ENCODE results near the gene MBTPS1.
"Not testable (repeated sequence)": the region's sequence is repeated elsewhere in the genome, so short reads cannot be mapped to it uniquely, and the experiment has no call there.

MBTPS1 gene

DNA sequence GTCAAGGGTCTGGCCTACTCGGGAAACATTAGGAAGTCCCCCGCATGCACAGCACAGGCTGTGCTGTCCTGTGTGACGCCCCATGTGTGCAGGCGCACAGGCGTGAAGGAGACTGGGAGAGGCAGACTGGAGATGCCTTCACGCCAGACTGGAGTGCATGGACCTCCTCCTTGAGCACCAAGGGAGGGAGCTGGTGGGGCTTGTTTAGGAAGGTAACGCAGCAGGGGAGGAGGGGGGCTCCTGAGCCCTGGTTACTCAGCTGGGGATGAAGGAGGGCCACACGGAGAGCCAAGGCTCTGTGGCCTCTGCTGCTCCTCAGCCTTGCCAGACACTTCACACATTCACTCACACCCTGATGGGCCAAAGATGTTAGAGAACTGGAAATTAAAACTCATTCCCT is 20.5 kb upstream of the MBTPS1 start:
- DNase-seq (ENCODE audit: low spot score) = no peak

DNA sequence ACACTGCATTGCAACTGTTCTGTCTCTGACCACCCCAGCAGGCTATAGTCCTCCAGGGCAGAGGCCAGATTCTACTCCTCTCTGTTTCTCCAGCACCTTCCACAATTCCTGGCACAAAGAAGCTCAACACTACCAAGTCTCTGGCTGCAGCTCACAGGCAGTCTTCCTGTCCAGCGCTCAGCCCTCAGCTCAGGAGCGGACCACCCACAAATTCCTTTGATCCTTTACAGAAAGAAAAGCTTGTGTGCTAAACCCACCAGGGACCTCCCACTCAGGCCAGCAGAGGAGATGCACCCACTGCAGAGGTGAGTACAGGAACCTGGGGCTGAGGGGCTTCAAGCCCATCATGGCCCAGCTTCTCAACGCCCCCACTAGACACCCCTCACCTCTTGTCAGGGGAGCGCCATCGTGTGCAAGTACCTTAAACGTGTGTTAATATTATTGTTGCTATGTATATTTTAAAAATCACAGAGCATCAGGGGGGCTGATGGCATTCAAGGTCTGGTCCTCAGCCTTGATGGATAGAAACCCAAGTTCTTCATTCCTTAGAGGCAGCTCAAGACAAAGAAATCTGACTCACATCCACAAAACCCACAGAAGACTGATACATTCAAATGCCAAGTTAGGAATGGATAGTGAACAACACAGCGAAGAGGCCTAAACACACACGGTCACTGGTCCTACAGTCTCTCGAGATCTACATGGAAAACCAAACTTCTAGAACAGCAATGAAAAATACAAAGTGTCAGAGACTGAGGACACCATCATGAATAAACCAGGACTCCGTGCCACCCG is 19.8 kb upstream of the MBTPS1 start:
- no peak for DNase-seq (ENCODE audit: low spot score)

- no peak for DNase-seq (ENCODE audit: low spot score)
These were observed 16.0 kb upstream of the MBTPS1 start for GRCh38 chr16:84132527-84133285.

GRCh38 chr16:84131117-84131516 is 14.4 kb upstream of the MBTPS1 start:
- no peak for DNase-seq (ENCODE audit: low spot score)

DNA sequence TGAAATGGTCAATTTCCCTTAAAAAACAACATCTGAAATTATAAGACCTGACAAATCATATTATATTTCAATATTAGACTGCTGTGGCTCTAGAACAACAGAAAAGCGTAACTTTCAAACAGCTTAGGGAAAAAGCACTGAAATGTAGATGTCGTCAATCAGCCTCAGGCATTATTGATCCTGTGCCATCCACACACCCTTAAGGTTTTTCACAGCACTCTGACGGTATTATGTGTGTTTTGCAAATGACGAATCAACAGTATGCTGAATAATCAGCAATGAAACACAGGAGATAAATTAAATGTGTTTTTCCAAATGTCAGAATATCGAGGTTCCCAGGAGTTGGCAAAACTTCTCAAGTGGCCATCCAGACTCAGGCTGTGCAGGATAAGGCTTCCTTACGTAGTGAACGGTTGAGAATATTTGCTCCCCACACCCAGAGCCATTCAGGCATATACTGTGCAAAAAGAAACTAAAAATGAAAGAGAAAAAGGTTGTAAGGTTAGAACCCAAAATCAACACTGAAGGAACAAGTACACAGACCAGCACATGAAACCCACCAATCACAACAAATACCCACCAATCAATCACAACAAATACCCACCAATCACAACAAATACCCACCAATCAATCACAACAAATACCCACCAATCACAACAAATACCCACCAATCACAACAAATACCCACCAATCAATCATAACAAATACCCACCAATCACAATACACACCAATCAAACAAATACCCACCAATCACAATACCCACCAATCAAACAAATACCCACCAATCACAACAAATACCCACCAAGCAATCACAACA is 7.7 kb upstream of the MBTPS1 start:
- no peak for DNase-seq (ENCODE audit: low spot score)

- no peak for DNase-seq (ENCODE audit: low spot score)
These were observed 4.3 kb upstream of the MBTPS1 start for GRCh38 chr16:84121007-84121406.

- no peak for DNase-seq (ENCODE audit: low spot score)
These were observed 3.3 kb upstream of the MBTPS1 start for GRCh38 chr16:84120023-84120422.

DNA sequence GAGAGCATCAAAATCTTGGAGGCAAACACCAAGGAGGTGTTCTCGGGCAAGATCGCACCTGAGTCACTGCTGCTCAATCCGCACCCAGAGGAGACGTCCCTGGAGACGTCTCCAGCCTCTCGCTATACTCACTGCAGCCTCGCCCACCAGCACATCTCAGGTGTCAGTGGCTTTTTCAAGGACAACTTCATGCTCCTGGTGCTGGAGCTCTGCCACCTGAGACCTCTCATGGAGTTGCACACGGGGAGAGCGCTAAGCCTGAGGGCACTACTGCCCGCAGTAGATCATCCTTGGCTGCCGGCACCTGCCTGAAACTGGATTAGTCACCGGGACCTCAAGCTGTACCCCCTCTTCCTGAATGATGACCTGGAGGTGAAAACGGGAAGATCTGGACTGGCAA is 2.6 kb upstream of the MBTPS1 start:
- no peak for DNase-seq (ENCODE audit: low spot score)

DNA sequence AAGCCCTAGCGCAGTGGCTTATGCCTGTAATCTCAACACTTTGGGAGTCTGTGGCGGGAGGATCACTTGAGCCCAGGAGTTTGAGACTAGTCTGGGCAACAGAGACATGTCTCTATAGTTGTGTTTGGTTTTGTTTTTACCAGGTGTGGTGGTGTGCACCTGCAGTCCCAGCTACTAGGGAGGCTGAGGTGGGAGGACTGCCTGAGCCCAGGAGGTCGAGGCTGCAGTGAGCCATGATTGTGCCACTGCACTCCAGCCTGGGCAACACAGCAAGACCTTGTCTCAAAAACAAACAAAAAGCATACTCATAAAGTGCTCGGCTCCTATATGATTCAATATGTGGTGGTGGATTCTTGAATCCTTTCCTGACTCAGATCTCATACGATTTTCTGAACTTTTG is 1.6 kb upstream of the MBTPS1 start:
- DNase-seq (ENCODE audit: low spot score) = not testable (repeated sequence)

DNA sequence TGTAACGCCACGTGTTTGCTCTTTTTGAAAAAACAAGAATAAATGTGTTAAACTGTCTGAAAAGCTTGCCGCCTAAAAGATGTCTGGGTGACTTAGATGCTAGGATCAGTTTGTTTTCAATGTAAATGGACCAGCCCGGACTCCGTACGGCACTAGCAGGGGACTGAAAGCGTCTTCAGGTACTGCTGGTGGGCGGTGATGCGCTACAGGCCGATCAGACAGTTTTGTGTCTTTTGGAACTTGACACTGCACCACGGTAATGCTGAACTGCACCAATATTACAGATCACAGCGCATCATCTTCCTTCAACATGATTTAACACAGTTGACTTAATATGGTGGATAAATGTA is 727 bp upstream of the MBTPS1 start:
- peak; percentile 43 for DNase-seq (ENCODE audit: low spot score)

DNA sequence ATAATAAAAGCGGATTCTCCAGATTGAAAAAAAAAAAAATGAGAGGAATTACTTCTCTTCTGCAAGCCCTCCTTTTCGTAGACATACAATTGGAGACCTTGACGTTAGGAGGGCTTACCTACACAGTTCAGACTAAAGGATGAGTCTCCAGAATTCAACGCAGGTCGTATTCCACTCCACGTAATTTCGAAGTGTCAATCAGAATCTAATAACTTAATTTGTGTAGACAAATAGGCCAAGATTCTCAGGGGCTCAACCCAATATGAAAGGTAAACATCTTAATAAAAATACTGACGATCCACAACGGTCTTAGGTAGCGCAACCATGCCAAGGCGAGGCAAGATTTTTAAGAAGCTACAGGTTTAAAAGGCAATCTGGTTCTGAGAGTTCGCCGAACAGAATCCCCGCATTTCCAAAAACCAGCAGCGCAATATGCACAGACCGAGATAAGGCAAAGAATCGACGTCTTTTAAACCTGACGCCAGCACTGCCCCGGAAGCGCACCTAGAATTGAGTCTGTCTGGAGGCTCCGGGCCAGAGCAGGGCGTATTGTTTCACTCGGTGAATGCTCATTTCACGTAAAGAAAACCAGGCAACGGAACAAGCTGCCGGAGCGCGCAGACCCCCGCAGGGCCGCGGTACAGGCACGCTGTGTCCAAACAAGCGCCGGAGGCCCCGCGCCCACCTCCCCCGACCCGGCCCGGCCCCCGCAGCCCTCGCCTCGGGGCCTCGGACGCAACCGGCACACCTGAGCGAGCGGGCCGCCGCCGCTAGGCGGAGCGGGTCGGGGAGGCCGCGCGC is 623 bp downstream of the MBTPS1 start:
- DNase-seq (ENCODE audit: low spot score) = peak; percentile 55

DNA sequence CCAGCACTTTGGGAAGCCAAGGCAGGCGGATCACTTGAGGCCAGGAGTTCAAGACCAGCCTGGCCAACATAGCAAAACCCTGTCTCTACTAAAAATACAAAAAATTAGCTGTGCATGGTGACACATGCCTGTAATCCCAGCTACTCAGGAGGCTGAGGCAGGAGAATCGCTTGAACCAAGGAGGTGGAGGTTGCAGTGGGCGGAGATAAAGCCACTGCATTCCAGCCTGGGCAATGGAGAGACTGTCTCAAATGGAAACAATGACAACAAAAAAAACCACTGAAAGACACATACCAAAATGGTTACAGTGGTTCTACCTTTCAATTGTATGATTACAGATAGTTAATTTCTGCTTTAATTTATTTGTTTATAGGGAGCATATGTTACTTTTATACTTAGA is 4.8 kb downstream of the MBTPS1 start:
- DNase-seq (ENCODE audit: low spot score) = not testable (repeated sequence)

- DNase-seq (ENCODE audit: low spot score) = no peak
These were observed 5.2 kb downstream of the MBTPS1 start for GRCh38 chr16:84111525-84111924.

- DNase-seq (ENCODE audit: low spot score) = no peak
These were observed 6.2 kb downstream of the MBTPS1 start for GRCh38 chr16:84110527-84110926.

DNA sequence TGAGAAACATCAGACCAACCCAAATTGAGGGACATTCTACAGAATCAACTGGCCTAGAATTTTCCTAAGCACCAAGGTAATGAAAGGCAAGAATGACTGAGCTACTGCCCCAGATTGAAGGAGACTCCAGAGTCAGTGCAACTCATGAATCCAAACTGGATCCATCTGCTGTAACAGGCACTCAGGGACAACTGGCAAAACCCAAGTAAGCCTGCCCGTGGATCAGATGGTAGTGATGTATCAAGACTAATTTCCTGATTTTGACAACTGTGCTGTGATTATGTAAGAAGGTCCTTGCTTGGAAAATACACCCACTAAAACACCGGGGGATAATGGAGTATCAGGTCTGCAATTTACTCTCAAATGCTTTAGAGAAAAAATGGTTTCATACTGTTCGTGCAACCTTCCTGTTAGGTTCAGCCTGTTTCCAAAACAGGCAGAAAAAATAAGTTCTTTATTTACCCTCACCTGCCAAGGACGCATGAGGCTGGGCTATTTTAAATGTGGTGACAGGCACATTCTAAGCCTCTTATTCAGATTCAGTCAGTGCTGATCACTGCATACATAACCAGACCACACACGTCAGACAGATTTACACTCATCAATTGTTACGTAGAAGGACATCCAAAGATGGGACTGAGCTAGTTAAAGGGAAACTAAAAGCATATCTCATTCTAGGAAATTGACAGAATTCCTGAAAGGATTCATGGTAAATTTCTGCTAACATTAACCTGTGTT is 7.0 kb downstream of the MBTPS1 start:
- no peak for DNase-seq (ENCODE audit: low spot score)

DNA sequence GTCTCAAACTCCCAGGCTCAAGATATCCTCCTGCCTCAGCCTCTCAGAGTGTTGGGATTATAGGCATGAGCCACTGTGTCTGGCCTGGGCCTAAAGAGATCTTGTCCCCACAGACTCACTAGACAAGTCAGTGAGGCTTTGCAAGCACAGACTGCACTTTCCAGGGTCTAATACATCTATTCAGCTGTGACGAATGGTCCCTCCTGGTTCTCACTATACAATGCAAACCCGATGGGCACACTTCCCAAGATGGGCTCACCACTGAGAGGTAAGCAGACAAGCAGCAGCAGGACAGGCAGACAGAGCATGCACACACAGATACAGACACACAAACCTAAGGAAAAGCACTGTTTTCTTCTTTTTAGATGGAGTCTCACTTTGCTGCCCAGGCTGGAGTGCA is 8.8 kb downstream of the MBTPS1 start:
- DNase-seq (ENCODE audit: low spot score) = no peak

DNA sequence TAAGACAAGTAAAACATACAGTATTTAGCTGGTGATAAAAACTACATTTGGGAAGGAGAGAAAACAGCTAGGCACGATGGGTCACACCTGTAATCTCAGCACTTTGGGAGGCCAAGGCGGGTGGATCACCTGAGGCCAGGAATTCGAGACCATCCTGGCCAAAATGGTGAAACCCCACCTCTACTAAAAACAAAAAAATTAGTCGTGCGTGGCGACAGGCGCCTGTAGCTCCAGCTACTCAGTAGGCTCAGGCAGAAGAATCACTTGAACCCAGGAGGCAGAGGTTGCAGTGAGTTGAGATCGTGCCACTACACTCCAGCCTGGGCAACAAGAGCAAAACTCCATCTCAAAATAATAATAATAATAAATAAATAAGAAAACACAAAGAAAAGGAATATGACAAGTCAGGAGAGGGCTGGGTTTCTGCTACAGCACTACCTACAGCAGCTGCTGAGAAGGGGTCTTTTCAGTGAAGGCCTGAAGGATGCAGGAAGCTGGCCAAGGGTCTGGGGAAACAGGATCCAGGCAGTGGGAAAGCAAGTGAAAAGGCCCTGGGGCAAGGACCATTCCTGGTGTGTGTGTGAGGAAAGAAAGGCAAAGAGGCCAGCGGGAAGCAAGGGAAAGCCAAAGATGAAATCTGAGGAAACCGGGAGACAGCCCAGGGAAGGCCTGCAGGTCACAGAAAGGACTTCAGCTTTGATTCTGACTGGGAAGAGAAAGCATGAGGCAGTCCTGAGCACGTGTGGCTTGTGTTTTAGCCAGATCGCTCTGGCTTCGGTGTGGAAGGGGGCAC is 10.6 kb downstream of the MBTPS1 start:
- DNase-seq (ENCODE audit: low spot score) = no peak

DNA sequence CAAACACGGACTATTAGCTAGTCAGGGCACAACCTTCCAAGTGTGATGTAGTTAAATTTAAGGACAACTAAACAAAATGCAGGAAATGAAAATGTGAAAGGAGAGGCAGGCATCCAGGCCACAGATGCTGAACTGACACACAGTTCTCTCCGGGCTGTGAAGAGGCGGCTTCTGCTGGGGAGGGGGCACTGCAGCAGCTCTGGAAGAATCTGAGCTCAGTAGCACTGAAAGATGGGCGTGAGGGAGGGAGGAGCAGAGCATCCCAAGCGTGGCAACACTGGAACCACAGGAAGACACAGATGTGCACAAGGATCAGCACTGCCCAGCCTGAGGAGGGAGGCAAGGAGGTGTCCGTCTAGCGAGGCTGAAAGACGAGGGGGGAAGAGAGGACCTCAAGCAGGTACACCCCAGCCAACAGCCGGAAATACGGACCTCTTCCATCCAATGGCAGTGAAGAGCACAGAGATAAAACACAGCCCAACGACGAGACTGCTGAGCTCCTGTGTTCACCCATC is 11.4 kb downstream of the MBTPS1 start:
- DNase-seq (ENCODE audit: low spot score) = no peak

DNA sequence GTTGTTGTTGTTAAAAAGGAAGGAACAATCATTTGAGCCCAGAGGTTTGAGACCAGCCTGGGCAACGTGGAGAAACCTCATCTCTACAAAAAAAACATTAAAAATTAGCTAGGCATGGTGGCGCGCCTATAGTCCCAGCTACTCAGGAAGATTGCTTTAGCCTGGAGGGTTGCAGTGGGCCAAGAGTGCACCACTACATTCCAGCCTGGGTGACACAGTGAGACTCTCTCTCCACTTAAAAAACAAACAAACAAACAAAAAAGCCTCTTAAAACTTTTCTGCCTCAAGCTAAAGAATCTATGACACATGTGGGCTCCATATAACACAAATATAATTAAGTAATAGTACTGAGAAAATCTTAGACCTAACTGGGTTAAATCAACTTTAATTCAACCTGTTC is 12.5 kb downstream of the MBTPS1 start:
- no peak for DNase-seq (ENCODE audit: low spot score)

- no peak for DNase-seq (ENCODE audit: low spot score)
These were observed 13.1 kb downstream of the MBTPS1 start for GRCh38 chr16:84103678-84104077.

All from SW480 (cell line).